ENCODE results near the gene GMIP.

GMIP gene

GRCh38 chr19:19657397-19657783, 13.9 kb upstream of the GMIP start:
- no peak for DNase-seq (ENCODE audit: low spot score)

- no peak for DNase-seq (ENCODE audit: low spot score)
Observed at GRCh38 chr19:19656451-19657396, 13.3 kb upstream of the GMIP start.

- DNase-seq (ENCODE audit: low spot score) = no peak
Observed at GRCh38 chr19:19655641-19656343, 12.3 kb upstream of the GMIP start.

GRCh38 chr19:19655051-19655594, 11.7 kb upstream of the GMIP start:
- DNase-seq (ENCODE audit: low spot score) = no peak

- DNase-seq (ENCODE audit: low spot score) = no peak
Observed at GRCh38 chr19:19654441-19654840, 11.0 kb upstream of the GMIP start.

GRCh38 chr19:19653597-19654147, 10.2 kb upstream of the GMIP start:
- DNase-seq (ENCODE audit: low spot score) = no peak

- DNase-seq (ENCODE audit: low spot score) = no peak
Observed at GRCh38 chr19:19652482-19653295, 9.2 kb upstream of the GMIP start.

- no peak for DNase-seq (ENCODE audit: low spot score)
Observed at GRCh38 chr19:19651076-19651475, 7.6 kb upstream of the GMIP start.

GRCh38 chr19:19650331-19650730, 6.9 kb upstream of the GMIP start:
- no peak for DNase-seq (ENCODE audit: low spot score)

GRCh38 chr19:19649580-19649995, 6.1 kb upstream of the GMIP start:
- no peak for DNase-seq (ENCODE audit: low spot score)

GRCh38 chr19:19649155-19649554, 5.7 kb upstream of the GMIP start:
- no peak for DNase-seq (ENCODE audit: low spot score)

- no peak for DNase-seq (ENCODE audit: low spot score)
Observed at GRCh38 chr19:19647037-19647835, 3.8 kb upstream of the GMIP start.

GRCh38 chr19:19645233-19645870, 1.9 kb upstream of the GMIP start:
- DNase-seq (ENCODE audit: low spot score) = no peak

- DNase-seq (ENCODE audit: low spot score) = no peak
Observed at GRCh38 chr19:19644054-19644388, 564 bp upstream of the GMIP start.

- peak; percentile 51 for DNase-seq (ENCODE audit: low spot score)
Observed at GRCh38 chr19:19642506-19643157, 825 bp downstream of the GMIP start.

- DNase-seq (ENCODE audit: low spot score) = no peak
Observed at GRCh38 chr19:19637523-19638251, 5.8 kb downstream of the GMIP start.

GRCh38 chr19:19637186-19637522, 6.3 kb downstream of the GMIP start:
- no peak for DNase-seq (ENCODE audit: low spot score)

- no peak for DNase-seq (ENCODE audit: low spot score)
Observed at GRCh38 chr19:19636573-19637185, 6.8 kb downstream of the GMIP start.

- no peak for DNase-seq (ENCODE audit: low spot score)
Observed at GRCh38 chr19:19635313-19635702, 8.1 kb downstream of the GMIP start.

Data from RKO (cell line).